Activated gamma-delta T cell (primary cell): Measurements from ENCODE around the gene LRMDA.

Source experiments
- DNase-seq: peaks from one replicate; lab custom pipeline; 2025; lab: John Stamatoyannopoulos, UW

The LRMDA gene

GRCh38 chr10:76031099-76031498 is 599.7 kb downstream of the LRMDA start:
- DNase-seq, result no peak

GRCh38 chr10:76031769-76032699 is 600.6 kb downstream of the LRMDA start:
- DNase-seq, result no peak

- DNase-seq, result no peak
Observed at GRCh38 chr10:76032700-76033039, 601.2 kb downstream of the LRMDA start.

GRCh38 chr10:76033457-76034196 is 602.2 kb downstream of the LRMDA start:
- DNase-seq, result no peak

- no peak for DNase-seq
Observed at GRCh38 chr10:76034353-76035205, 603.2 kb downstream of the LRMDA start.

- no peak for DNase-seq
Observed at GRCh38 chr10:76035206-76036110, 604.0 kb downstream of the LRMDA start.

- DNase-seq, result no peak
Observed at GRCh38 chr10:76036111-76036940, 604.9 kb downstream of the LRMDA start.

GRCh38 chr10:76036962-76037361 is 605.5 kb downstream of the LRMDA start:
- no peak for DNase-seq

GRCh38 chr10:76037531-76038155 is 606.2 kb downstream of the LRMDA start:
- no peak for DNase-seq

GRCh38 chr10:76038696-76039095 is 607.3 kb downstream of the LRMDA start:
- no peak for DNase-seq

GRCh38 chr10:76040107-76040829 is 608.8 kb downstream of the LRMDA start:
- no peak for DNase-seq

GRCh38 chr10:76040830-76041220 is 609.4 kb downstream of the LRMDA start:
- DNase-seq, result no peak

GRCh38 chr10:76041551-76041950 is 610.1 kb downstream of the LRMDA start:
- DNase-seq, result no peak

- DNase-seq, result no peak
Observed at GRCh38 chr10:76043261-76043660, 611.8 kb downstream of the LRMDA start.

GRCh38 chr10:76044751-76045150 is 613.3 kb downstream of the LRMDA start:
- DNase-seq, result no peak

GRCh38 chr10:76045174-76045573 is 613.8 kb downstream of the LRMDA start:
- DNase-seq, result no peak

GRCh38 chr10:76047521-76047920 is 616.1 kb downstream of the LRMDA start:
- no peak for DNase-seq

- no peak for DNase-seq
Observed at GRCh38 chr10:76049581-76050290, 618.3 kb downstream of the LRMDA start.

- DNase-seq, result no peak
Observed at GRCh38 chr10:76050291-76050625, 618.8 kb downstream of the LRMDA start.
